ENCODE measurements around the gene CHCHD6. TPM values are rescaled to one million over a fixed set of nuclear protein-coding genes. Genes with fewer than 3 reads are reported as not detected.

The CHCHD6 gene
- total RNA-seq, 3 donors from 2014 or later (not counting 1 experiment from before 2014, with no cell fraction given): 5.3 to 9.9 (median 8.3) TPM

GRCh38 chr3:126946405-126946804, 242.4 kb downstream of the CHCHD6 start:
- H3K36me3 Mint-ChIP-seq: no peaks in the 10 kb centered on the region
- DNase-seq (no peak), ATAC-seq (no peak)
- 93% methylated on average over 11 of the region's 11 CpGs for whole genome bisulfite sequencing (ENCODE audit: insufficient coverage)
- Histone ChIP-seq H3K4me1 (ENCODE audit: control insufficient read depth, insufficient read depth, low read length) (no peaks in the 10 kb centered on the region), H3K9me3 (ENCODE audit: control insufficient read depth, insufficient read depth, low read length) (no peaks in the 10 kb centered on the region), H3K4me3 (ENCODE audit: low read length) (no peak overlapping the region), H3K27ac (ENCODE audit: low read length) (no peak overlapping the region), H3K27me3 (ENCODE audit: control insufficient read depth, insufficient read depth, low read length) (no peaks in the 10 kb centered on the region), H3K36me3 (ENCODE audit: control insufficient read depth, insufficient read depth, low read length) (no peaks in the 10 kb centered on the region)
- H3K9me3 Mint-ChIP-seq: no peaks in the 10 kb centered on the region
- TF ChIP-seq, protein P1, sequence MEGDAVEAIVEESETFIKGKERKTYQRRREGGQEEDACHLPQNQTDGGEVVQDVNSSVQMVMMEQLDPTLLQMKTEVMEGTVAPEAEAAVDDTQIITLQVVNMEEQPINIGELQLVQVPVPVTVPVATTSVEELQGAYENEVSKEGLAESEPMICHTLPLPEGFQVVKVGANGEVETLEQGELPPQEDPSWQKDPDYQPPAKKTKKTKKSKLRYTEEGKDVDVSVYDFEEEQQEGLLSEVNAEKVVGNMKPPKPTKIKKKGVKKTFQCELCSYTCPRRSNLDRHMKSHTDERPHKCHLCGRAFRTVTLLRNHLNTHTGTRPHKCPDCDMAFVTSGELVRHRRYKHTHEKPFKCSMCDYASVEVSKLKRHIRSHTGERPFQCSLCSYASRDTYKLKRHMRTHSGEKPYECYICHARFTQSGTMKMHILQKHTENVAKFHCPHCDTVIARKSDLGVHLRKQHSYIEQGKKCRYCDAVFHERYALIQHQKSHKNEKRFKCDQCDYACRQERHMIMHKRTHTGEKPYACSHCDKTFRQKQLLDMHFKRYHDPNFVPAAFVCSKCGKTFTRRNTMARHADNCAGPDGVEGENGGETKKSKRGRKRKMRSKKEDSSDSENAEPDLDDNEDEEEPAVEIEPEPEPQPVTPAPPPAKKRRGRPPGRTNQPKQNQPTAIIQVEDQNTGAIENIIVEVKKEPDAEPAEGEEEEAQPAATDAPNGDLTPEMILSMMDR (IDR thresholded peaks at IDR 0.05): no peak
- no peak overlapping the region for H3K4me3 Mint-ChIP-seq
- peaks cover 0 to 7% of the 10 kb centered on the region in 2 donors for H3K27me3 Mint-ChIP-seq (ENCODE audit: low read depth in 2 of 2)
- intact Hi-C loops (cut with micrococcal nuclease): no loop called here
- no peak overlapping the region for H3K27ac Mint-ChIP-seq
- H3K4me1 Mint-ChIP-seq: peaks cover 4 to 15% of the 10 kb centered on the region in 2 donors

- DNase-seq (no peak), ATAC-seq (peak in 2 of 3 donors; percentile 38 to 42)
- 26% methylated on average over 8 of the region's 8 CpGs for WGBS (ENCODE audit: insufficient coverage)
- no peaks in the 10 kb centered on the region for H3K4me1 ChIP-seq (ENCODE audit: control insufficient read depth, insufficient read depth, low read length)
- Mint-ChIP-seq H3K9me3 (no peaks in the 10 kb centered on the region), H3K27ac (no peak overlapping the region), H3K27me3 (ENCODE audit: low read depth in 2 of 2) (peaks cover 0 to 7% of the 10 kb centered on the region in 2 donors), H3K4me3 (no peak overlapping the region), H3K36me3 (no peaks in the 10 kb centered on the region), H3K4me1 (peaks cover 4 to 9% of the 10 kb centered on the region in 2 donors)
- H3K27ac ChIP-seq (ENCODE audit: low read length): no peak overlapping the region
- no peaks in the 10 kb centered on the region for H3K36me3 ChIP-seq (ENCODE audit: control insufficient read depth, insufficient read depth, low read length)
- H3K27me3 ChIP-seq (ENCODE audit: control insufficient read depth, insufficient read depth, low read length): no peaks in the 10 kb centered on the region
- no peak overlapping the region for H3K4me3 ChIP-seq (ENCODE audit: low read length)
- intact Hi-C loops (cut with micrococcal nuclease): no loop called here
- TF ChIP-seq, protein P1 (IDR thresholded peaks at IDR 0.05): no peak
- H3K9me3 ChIP-seq (ENCODE audit: control insufficient read depth, insufficient read depth, low read length): no peaks in the 10 kb centered on the region
Measured at GRCh38 chr3:126947429-126947828, 243.4 kb downstream of the CHCHD6 start.

GRCh38 chr3:126948980-126949535, 245.0 kb downstream of the CHCHD6 start:
- Mint-ChIP-seq H3K4me3 (no peak overlapping the region), H3K27ac (no peak overlapping the region), H3K27me3 (ENCODE audit: low read depth in 2 of 2) (peaks cover 0 to 7% of the 10 kb centered on the region in 2 donors), H3K4me1 (peaks cover 4 to 9% of the 10 kb centered on the region in 2 donors), H3K36me3 (no peaks in the 10 kb centered on the region), H3K9me3 (no peaks in the 10 kb centered on the region)
- 96% methylated on average over 14 of the region's 14 CpGs for WGBS (ENCODE audit: insufficient coverage)
- no peaks in the 10 kb centered on the region for H3K4me1 ChIP-seq (ENCODE audit: control insufficient read depth, insufficient read depth, low read length)
- H3K9me3 ChIP-seq (ENCODE audit: control insufficient read depth, insufficient read depth, low read length): no peaks in the 10 kb centered on the region
- TF ChIP-seq, protein P1 (IDR thresholded peaks at IDR 0.05): no peak
- no peak overlapping the region for H3K27ac ChIP-seq (ENCODE audit: low read length)
- ATAC-seq (no peak), DNase-seq (no peak)
- intact Hi-C loops (cut with micrococcal nuclease): no loop called here
- no peaks in the 10 kb centered on the region for H3K27me3 ChIP-seq (ENCODE audit: control insufficient read depth, insufficient read depth, low read length)
- no peaks in the 10 kb centered on the region for H3K36me3 ChIP-seq (ENCODE audit: control insufficient read depth, insufficient read depth, low read length)
- no peak overlapping the region for H3K4me3 ChIP-seq (ENCODE audit: low read length)

- no peaks in the 10 kb centered on the region for H3K27me3 ChIP-seq (ENCODE audit: control insufficient read depth, insufficient read depth, low read length)
- no peaks in the 10 kb centered on the region for H3K9me3 Mint-ChIP-seq
- DNase-seq (no peak), ATAC-seq (no peak)
- H3K4me1 Mint-ChIP-seq: peaks cover 4 to 9% of the 10 kb centered on the region in 2 donors
- WGBS (ENCODE audit: insufficient coverage): 86% methylated on average over 5 of the region's 5 CpGs
- no peak overlapping the region for H3K4me3 ChIP-seq (ENCODE audit: low read length)
- TF ChIP-seq, protein P1 (IDR thresholded peaks at IDR 0.05): no peak
- H3K4me1 ChIP-seq (ENCODE audit: control insufficient read depth, insufficient read depth, low read length): no peaks in the 10 kb centered on the region
- no peak overlapping the region for H3K27ac ChIP-seq (ENCODE audit: low read length)
- H3K9me3 ChIP-seq (ENCODE audit: control insufficient read depth, insufficient read depth, low read length): no peaks in the 10 kb centered on the region
- no peaks in the 10 kb centered on the region for H3K36me3 ChIP-seq (ENCODE audit: control insufficient read depth, insufficient read depth, low read length)
- H3K27ac Mint-ChIP-seq: no peak overlapping the region
- intact Hi-C loops (cut with micrococcal nuclease): no loop called here
- no peak overlapping the region for H3K4me3 Mint-ChIP-seq
- H3K36me3 Mint-ChIP-seq: no peaks in the 10 kb centered on the region
- no peaks in the 10 kb centered on the region for H3K27me3 Mint-ChIP-seq (ENCODE audit: low read depth in 2 of 2)
Measured at GRCh38 chr3:126951561-126951960, 247.5 kb downstream of the CHCHD6 start.
